ENCODE measurements around the gene EIF3K.
"Not testable (repeated sequence)": the region's sequence is repeated elsewhere in the genome, so short reads cannot be mapped to it uniquely, and the experiment has no call there.

EIF3K gene, protein sequence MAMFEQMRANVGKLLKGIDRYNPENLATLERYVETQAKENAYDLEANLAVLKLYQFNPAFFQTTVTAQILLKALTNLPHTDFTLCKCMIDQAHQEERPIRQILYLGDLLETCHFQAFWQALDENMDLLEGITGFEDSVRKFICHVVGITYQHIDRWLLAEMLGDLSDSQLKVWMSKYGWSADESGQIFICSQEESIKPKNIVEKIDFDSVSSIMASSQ

GRCh38 chr19:38618590-38619360, at the start of gene EIF3K:
TSS of gene EIF3K (plus strand) at chr19:38619188. CDS start at chr19:38619269, 81 bp downstream.
- peak; percentile 99 for DNase-seq

DNA sequence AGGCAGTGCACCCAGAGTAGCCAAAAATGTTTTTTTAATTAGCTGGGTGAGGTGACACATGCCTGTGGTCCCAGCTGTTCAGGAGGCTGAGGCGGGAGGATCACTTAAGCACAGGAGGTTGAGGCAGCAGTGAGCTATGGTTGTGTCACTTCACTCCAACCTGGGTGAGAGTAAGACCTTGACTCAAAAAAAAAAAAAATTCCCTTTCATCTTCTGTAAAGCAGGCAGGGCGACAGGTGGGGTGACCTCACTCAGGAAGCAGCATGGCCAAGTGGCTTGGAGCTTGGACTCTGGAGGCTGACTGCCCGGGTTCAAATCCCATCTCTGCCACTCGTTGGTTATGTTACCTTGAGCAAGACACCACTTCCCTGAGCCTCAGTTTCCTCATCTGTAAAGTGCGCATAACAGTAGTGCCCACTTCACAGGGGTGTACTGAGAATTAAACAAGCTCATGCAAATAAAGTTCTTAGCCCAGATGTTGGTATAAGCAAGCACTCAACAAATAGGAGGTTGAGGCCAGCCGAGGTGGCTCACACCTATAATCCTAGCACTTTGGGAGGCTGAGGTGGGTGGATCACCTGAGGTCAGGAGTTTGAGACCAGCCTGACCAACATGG, 49.5 kb upstream of the EIF3K start:
- no peak for DNase-seq

DNA sequence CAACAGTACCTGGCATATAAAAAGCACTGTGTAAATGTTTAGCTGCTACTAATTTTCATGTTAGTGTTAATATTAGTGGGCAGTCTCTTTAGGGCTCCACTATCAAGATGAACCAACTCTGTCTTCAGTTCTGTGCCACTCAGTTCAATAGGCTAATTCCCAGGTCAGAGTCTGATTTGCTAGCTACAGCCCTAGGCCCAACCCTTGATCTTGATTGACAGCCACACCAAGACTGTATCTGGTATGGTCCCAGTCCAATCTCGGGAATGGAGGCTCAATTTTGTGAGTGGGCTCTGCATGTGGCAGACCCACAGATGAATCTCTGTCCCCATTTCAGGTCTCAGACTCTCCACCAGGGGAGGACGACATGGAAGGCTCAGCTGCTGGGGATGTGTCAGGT, 47.3 kb upstream of the EIF3K start:
- DNase-seq, result no peak

GRCh38 chr19:38577826-38578225, 41.2 kb upstream of the EIF3K start:
- DNase-seq, result no peak

- not testable (repeated sequence) for DNase-seq
These were observed 39.7 kb upstream of the EIF3K start for GRCh38 chr19:38579304-38579703.

DNA sequence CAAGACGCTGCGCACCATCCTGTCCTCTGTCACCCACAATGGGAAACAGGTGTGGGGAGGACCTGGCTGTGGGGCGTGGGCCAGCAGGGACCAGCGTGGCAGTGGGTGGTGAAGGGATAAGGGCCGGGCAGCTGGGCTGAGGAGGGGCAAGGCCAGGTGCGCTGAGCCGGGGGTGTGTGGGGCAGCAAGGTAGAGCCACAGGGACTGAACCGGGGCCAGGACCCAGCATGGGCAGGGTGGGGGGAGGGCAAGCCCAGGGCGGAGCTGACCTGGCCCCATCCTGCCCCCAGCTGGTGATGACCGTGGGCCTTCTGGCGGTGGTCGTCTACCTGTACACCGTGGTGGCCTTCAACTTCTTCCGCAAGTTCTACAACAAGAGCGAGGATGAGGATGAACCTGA, 38.9 kb upstream of the EIF3K start:
- DNase-seq, result no peak

GRCh38 chr19:38583219-38583984, 35.6 kb upstream of the EIF3K start:
- no peak for DNase-seq

DNA sequence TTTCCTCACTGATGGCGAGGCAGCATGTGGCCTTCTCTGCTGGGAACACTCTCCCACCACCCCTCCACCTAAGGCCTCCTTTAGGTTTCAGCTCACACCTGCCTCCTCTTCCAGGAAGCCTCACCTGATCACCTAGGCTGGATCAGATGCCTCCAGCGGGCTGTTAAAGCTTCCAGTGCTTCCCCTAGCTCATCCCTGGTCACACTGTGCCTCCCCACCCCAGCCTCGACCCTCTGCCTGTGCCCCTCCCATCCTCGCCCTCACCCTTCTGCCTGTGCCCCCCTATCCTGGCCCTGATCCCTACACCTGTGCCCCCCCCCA, 35.0 kb upstream of the EIF3K start:
- DNase-seq, result no peak

DNA sequence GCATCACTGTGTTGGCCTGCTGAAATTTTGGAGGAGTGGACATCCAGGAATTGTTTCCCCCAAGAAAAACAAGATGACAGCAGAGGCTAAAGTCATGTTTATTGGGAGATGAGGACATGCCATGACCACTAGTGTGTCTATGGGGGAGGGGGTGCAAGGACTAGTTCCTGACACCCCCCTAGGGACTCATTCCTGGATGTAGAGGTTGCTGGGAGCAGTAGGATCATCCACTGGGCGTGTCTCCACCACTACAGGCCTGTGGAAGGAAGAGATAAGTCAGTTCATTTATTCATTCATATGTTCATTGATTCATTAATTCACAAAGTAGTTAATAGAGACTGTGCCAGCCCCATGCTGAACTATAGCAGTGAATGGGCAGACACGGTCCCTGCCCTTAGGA, 31.4 kb upstream of the EIF3K start:
- DNase-seq, result no peak

DNA sequence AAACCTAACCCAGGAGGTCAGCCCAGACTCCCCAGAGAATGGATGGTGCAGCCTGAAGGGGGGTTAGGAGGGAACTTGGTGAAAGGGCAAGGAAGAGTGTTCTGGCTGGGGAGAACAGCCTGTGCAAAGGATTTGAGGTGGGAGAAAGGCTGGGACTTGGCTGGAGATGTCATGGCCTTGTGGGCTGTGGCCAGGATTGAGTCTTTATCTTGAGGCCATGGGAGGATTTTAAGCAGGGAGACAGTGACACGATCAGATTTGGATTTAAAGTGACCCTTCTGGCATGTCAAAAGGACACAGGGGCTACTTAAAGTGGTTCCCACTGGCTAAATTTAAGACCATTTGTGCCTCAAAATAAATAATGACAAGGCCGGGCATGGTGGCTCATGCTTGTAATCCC, 30.9 kb upstream of the EIF3K start:
- no peak for DNase-seq

DNA sequence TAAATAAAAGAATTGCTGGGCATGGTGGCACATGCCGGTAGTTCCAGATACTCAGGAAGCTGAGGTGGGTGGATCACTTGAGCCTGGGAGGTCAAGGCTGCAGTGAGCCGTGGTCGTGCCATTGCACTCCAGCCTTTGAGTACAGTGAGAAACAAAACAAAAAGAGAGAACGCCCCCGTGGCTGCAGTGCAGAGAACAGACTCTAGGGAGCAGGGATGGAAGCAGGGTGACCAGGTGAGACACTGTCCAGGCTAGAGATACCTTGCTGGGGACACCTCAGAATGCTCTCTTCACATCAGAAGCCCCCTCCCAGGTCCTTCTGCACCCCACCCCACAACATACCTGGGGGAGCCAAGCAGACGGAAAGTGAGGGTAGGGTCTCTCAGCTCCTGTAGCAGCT, 26.0 kb upstream of the EIF3K start:
- DNase-seq, result no peak

DNA sequence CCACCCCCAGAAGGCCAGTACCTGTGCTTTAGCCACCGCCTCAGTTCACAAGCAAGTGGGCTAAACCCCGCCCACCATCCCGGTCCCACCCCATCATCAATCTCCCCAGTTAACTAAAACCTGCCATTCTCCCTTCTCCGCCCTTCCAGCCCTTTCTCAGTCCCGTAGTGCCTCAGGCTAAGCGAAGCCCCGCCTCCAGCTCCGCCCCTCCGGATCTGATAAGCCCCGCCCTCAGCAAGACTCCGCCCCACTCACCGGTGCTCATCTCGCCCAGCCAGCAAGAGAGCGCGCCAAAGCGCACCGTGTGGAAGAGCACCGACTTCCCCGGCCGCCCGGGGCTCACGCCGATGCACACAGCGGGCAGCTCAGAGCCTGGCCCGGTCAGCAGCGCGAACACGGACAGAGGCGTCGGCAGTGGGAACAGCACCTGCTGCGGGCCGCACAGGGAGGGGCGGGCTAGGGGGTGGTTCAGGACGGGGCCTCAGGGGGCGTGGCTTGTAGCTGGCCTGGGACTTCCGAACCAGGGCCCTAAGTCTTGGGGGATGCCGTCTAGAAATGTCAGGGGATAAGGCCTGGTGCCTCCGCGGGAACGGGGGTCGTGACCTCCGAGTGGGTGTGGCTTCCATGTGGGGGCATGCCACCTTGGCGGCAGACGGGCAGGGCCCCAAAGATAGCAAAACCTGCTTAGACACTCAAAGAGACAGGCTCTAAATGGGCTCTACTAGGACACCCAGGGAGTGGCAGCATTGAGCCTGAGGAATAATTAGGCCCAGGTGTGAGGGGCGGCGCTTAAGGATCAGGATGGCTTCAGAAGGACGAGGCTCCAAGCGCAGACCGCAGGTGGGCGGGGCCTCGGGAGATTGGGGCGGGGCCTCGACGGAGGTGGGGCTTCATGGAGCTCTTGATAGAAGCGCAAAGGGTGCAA, 22.7 kb upstream of the EIF3K start:
- DNase-seq, result peak; percentile 49

DNA sequence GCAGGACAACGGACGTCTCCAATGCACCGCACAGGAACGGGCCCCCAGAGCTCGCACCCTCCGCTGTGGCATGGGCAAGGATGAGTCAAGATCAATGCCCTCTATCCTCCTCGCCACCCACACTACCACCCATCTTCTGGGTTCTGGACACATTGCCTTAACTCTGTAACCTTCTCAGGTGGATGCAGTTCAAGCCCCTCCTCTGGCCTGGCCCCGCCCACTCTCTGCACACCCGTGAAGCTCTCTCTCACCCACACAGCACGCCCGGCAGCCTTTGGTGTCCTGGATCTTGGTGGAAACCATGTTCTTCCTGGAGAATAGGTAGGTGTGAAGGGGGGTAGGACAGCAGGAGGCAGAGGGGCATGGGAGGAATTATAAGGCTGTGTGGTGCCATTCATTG, 21.9 kb upstream of the EIF3K start:
- DNase-seq, result no peak

DNA sequence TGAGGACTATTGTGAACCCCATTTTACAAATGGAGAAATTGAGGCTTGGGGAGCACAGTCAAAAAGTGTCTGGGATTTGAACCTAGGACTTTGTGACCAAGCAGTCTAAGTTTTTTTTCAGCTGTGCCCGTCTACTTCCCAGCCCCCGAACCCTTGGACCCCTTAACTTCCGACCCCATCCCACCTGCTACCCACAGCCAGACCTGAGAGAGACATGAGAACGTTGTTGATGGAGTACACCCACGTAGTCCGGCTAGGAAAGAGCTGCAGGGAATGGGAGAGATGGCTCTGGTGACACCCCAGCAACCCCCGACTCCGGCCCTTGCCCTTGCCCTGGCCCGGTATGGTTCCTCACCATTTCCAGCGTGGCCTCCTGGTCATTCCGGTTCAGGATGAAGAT, 19.3 kb upstream of the EIF3K start:
- no peak for DNase-seq

- not testable (repeated sequence) for DNase-seq
These were observed 16.1 kb upstream of the EIF3K start for GRCh38 chr19:38602856-38603255.

- no peak for DNase-seq
These were observed 12.9 kb upstream of the EIF3K start for GRCh38 chr19:38606131-38606530.

DNA sequence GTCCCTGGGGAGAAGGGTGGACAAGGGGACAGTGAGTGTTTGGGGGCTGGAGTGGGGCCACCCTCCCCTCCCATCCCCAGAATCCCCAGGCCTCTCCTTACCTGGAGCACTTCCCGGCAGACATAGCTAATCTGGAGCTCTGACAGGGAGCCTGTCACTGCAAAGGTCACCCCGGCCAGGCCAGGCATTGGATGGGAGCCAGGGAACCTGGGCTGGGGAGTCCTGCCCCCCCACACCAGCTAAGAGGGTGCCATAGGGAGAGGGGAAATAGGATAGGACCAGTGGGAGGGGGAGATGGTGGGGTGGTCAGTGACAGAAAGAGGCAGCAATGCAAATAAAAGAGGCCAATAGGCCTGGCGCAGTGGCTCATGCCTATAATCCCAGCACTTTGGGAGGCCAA, 4.7 kb upstream of the EIF3K start:
- no peak for DNase-seq

GRCh38 chr19:38615007-38615581, 3.9 kb upstream of the EIF3K start:
- no peak for DNase-seq

DNA sequence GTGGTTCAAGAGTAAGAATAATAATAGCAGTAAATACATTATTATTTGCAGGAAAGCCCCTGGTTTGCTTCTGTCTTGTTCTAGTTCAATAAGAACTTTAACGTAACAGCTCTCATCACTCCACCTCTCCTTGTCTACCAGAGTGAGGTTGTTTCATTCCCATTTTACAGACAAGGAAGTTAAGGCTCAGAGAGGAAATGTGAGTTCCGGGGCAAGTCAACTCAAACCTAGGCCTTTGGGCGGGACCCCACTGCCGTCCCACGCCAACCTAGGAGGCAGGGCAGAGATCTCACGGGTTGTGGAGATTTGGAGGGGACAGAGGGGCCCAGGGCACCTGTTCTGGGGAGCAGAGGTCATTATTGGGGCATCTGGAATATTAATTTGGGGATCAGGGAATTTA, 2.7 kb upstream of the EIF3K start:
- DNase-seq, result no peak

GRCh38 chr19:38617283-38617763, 1.7 kb upstream of the EIF3K start:
- no peak for DNase-seq

DNA sequence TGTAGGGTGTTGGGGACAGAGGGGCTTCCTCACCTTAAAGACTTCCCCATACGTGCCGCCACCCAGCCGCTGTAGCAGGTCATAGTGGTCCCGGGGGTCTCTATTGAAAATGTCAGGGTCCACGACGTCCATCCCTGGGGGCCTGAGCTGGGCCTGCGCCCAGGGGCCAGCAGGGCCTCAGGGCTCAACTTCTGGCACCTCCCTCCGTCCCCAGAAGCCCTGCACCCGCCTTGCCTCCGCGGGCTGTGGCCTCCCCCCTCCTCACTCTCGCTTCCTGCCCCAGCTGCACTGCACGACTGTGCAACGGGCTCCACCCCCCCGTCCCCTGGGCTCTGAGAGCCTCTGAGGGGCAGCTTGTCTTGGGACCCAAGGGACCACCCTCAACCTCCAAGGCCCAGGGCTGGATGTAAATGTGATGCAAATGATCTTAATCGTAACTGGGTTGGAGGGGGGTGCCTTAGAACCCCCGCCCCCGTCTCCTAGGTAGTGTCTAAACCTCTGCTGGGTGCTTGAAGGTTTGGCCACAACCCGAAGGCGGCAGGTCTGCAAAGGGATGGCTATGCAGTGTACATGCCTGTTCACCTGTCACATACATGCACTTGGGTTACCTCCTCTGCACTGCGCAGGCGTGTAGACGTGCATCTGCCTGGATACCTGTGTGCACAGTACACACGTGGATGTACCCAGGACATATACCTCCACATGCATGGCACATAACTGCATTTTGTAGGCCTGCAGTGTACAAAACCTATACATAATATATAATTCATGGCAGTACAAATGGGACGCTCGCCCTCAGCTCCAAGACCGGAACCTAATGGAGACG, 1.0 kb upstream of the EIF3K start, which contains the start of gene MAP4K1:
TSS of gene MAP4K1 (minus strand) at position 190 of the 826 bp plus-strand sequence. CDS start at position 132, 58 bp downstream.
- DNase-seq, result peak; percentile 33

Data from right hindlimb (tissue), 1 donor.